HL-60 (cell line): ENCODE data around the gene STYX.

Experiments
- DNase-seq, 2 experiments: peaks; one replicate each; pipeline ENCODE4 v3.0.0-alpha.2; 2010 to 2020; ENCODE audit warnings: low read depth in 1 of 2, low spot score in 1 of 2
- H3K27ac ChIP-seq: fragments of 250-450 bp; sonication (Bioruptor Pico); replicated peaks from 2 replicates; pipeline ENCODE4 v1.5.1; 2020; ENCODE audit warnings: mild to moderate bottlenecking, moderate library complexity
- H3K27me3 ChIP-seq: fragments of 250-450 bp; sonication (Bioruptor Pico); 2 replicates; pipeline ENCODE4 v1.5.1; 2021; ENCODE audit warnings: mild to moderate bottlenecking, moderate library complexity; ENCODE audit not compliant: insufficient read depth, poor library complexity, severe bottlenecking
- H3K4me3 ChIP-seq: replicated peaks from 2 replicates; pipeline ENCODE4 v1.5.1; 2011; ENCODE audit warnings: mild to moderate bottlenecking, control low read depth, low read length; ENCODE audit not compliant: insufficient read depth
- GABPA ChIP-seq: IDR thresholded peaks from 2 replicates; pipeline ENCODE4 v1.6.1; 2012; ENCODE audit warnings: low read depth
- POLR2AphosphoS5 ChIP-seq: IDR thresholded peaks from 2 replicates; pipeline ENCODE4 v1.6.1; 2012; ENCODE audit warnings: low read depth
- SPI1 ChIP-seq: IDR thresholded peaks from 2 replicates; pipeline ENCODE4 v1.6.1; 2012; ENCODE audit warnings: low read depth, mild to moderate bottlenecking, borderline replicate concordance
- TF ChIP-seq, protein P1 (sequence below): IDR thresholded peaks from 2 replicates; pipeline ENCODE4 v1.6.1; 2012; ENCODE audit warnings: low read depth; ENCODE audit not compliant: insufficient replicate concordance
- TF ChIP-seq, protein P2 (sequence below): IDR thresholded peaks from one replicate; pipeline ENCODE4 v1.5.1; 2011; ENCODE audit warnings: low read length, control low read depth, inconsistent platforms; ENCODE audit not compliant: insufficient read depth

The STYX gene

DNA sequence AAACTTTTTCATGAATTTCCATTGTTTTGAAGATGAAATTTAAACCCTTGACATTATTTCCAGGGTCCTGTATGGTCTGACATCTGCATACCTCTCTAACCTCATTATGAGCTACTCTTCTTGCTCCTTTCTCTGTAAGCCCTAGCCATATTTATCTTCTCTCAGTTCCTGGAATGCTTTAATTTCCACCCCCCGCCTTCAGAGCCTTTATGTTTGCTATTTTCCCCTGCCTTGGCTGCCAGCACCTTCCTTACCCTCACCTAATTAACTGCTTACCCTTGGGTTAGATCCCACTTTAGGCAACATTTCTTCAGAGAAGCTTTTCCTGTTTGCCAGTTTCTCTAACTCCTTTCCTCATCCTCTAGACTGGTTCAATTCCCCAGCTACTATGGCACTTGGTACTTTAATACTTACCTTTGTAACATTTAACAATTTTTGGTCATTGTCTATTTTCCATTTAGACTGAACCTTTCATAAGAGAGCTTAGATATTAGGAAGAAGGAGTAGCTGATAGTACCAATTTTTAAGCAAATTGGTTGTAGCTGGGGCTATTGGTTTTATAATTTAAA lies 6.0 kb downstream of the STYX start:
- no peak for DNase-seq
- H3K27me3 ChIP-seq: no peaks in the 10 kb centered on the region
- no peak overlapping the region for H3K4me3 ChIP-seq
- TF ChIP-seq, protein P1, sequence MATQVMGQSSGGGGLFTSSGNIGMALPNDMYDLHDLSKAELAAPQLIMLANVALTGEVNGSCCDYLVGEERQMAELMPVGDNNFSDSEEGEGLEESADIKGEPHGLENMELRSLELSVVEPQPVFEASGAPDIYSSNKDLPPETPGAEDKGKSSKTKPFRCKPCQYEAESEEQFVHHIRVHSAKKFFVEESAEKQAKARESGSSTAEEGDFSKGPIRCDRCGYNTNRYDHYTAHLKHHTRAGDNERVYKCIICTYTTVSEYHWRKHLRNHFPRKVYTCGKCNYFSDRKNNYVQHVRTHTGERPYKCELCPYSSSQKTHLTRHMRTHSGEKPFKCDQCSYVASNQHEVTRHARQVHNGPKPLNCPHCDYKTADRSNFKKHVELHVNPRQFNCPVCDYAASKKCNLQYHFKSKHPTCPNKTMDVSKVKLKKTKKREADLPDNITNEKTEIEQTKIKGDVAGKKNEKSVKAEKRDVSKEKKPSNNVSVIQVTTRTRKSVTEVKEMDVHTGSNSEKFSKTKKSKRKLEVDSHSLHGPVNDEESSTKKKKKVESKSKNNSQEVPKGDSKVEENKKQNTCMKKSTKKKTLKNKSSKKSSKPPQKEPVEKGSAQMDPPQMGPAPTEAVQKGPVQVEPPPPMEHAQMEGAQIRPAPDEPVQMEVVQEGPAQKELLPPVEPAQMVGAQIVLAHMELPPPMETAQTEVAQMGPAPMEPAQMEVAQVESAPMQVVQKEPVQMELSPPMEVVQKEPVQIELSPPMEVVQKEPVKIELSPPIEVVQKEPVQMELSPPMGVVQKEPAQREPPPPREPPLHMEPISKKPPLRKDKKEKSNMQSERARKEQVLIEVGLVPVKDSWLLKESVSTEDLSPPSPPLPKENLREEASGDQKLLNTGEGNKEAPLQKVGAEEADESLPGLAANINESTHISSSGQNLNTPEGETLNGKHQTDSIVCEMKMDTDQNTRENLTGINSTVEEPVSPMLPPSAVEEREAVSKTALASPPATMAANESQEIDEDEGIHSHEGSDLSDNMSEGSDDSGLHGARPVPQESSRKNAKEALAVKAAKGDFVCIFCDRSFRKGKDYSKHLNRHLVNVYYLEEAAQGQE: no peak
- TF ChIP-seq GABPA (no peak), SPI1 (no peak), POLR2AphosphoS5 (no peak)
- TF ChIP-seq, protein P2, sequence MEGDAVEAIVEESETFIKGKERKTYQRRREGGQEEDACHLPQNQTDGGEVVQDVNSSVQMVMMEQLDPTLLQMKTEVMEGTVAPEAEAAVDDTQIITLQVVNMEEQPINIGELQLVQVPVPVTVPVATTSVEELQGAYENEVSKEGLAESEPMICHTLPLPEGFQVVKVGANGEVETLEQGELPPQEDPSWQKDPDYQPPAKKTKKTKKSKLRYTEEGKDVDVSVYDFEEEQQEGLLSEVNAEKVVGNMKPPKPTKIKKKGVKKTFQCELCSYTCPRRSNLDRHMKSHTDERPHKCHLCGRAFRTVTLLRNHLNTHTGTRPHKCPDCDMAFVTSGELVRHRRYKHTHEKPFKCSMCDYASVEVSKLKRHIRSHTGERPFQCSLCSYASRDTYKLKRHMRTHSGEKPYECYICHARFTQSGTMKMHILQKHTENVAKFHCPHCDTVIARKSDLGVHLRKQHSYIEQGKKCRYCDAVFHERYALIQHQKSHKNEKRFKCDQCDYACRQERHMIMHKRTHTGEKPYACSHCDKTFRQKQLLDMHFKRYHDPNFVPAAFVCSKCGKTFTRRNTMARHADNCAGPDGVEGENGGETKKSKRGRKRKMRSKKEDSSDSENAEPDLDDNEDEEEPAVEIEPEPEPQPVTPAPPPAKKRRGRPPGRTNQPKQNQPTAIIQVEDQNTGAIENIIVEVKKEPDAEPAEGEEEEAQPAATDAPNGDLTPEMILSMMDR: no peak
- no peak overlapping the region for H3K27ac ChIP-seq

GRCh38 chr14:52738409-52738808 lies 8.4 kb downstream of the STYX start:
- TF ChIP-seq GABPA (no peak), POLR2AphosphoS5 (no peak), SPI1 (no peak)
- TF ChIP-seq, protein P1: no peak
- TF ChIP-seq, protein P2: no peak
- DNase-seq: no peak

DNA sequence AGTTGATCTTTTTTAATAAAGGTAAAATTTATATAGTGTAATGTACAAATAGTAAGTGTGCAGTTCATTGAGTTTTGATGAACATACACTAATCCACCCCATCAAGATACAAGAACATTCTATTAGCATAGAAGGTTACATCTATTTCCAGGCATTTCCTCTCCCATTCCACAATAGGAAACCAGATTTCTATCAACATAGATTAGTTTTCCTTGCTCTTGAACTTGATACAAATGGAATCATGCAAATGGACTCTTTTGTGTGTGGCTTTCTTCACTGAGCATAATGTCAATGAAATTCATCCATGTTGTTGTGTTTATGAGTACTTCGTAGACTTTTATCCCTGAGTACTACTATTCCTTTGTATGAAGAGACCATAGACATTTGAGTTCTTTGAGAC lies 10.8 kb downstream of the STYX start:
- TF ChIP-seq, protein P1: no peak
- TF ChIP-seq POLR2AphosphoS5: no peak
- TF ChIP-seq, protein P2: no peak
- no peak for TF ChIP-seq GABPA
- TF ChIP-seq SPI1: no peak
- H3K27ac ChIP-seq: no peak overlapping the region
- DNase-seq: no peak
- no peak overlapping the region for H3K4me3 ChIP-seq
- H3K27me3 ChIP-seq: no peaks in the 10 kb centered on the region

More at GRCh38 chr14:52738409-52738808, 8.4 kb downstream of the STYX start:
- no peaks in the 10 kb centered on the region for H3K27me3 ChIP-seq
- H3K4me3 ChIP-seq: no peak overlapping the region
- no peak overlapping the region for H3K27ac ChIP-seq
